LNCAP (cell line): ENCODE measurements around the gene MTREX.

ENCODE experiments used
- CTCF ChIP-seq: fragments of 450-650 bp; IDR thresholded peaks from 2 replicates; pipeline ENCODE4 v1.5.1; 2017; ENCODE audit warnings: mild to moderate bottlenecking

MTREX gene

GRCh38 chr5:55325621-55326020, 17.8 kb downstream of the MTREX start:
- TF ChIP-seq CTCF, result no peak

- TF ChIP-seq CTCF, result no peak
Measured at GRCh38 chr5:55327281-55327680, 19.5 kb downstream of the MTREX start.

- no peak for TF ChIP-seq CTCF
Measured at GRCh38 chr5:55331321-55331720, 23.5 kb downstream of the MTREX start.

GRCh38 chr5:55333017-55333416, 25.2 kb downstream of the MTREX start:
- TF ChIP-seq CTCF, result no peak

GRCh38 chr5:55333811-55334210, 26.0 kb downstream of the MTREX start:
- no peak for TF ChIP-seq CTCF

- no peak for TF ChIP-seq CTCF
Measured at GRCh38 chr5:55338092-55338613, 30.4 kb downstream of the MTREX start.

- TF ChIP-seq CTCF, result no peak
Measured at GRCh38 chr5:55338810-55339243, 31.0 kb downstream of the MTREX start.

- TF ChIP-seq CTCF, result no peak
Measured at GRCh38 chr5:55343107-55343506, 35.3 kb downstream of the MTREX start.
